HG03342 (cell line): ENCODE data around the gene ALG9.
"Not testable (repeated sequence)": the region's sequence is repeated elsewhere in the genome, so short reads cannot be mapped to it uniquely, and the experiment has no call there.

Experiments
- ATAC-seq: cut with Tn5 transposase; IDR thresholded peaks from one replicate; pipeline ENCODE4 v1.9.1; 2021; ENCODE audit warnings: mild to moderate bottlenecking, moderate library complexity; ENCODE audit not compliant: unreplicated experiment

Gene ALG9

DNA sequence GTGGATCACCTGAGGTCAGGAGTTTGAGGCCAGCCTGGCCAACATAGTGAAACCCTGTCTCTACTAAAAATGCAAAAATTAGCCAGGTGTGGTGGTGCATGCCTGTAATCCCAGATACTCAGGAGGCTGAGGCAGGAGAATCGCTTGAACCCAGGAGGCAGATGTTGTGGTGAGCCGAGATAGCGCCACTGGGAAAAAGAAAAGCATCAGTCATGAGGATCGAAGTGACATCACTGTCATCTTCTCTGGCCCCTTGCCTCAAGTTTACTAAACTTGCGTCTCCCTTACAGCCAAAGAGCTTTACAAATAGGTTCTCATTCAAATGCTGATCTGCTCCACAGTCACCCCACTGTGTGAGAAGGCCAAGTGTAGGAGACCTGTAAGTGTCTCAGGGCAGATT lies 100.2 kb downstream of the ALG9 start:
- ATAC-seq: not testable (repeated sequence)

DNA sequence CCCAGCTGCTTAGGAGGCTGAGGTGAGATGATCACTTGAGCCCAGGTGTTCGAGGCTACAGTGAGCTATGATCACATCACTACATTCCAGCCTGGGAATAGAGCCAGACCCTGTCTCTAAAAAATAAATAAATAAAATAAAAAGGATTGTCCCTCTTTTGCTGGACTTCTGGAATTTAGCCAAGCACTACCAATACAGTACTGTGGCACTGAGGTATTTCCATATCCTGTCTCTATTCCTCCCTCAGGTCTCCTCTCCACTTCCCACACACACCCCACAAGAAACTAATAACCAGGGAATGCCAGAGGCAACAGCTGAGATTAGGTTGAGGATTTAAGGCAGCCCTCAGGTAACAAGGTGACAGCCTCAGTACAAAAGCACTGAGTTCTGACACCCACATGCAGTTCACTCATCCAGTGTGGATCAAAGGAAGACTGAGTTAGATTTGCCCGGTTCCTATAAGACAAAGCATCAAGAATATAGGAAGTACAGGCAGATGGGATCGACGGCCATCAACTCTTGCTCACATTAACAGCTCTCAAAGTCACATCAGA lies 100.7 kb downstream of the ALG9 start:
- ATAC-seq: no peak

DNA sequence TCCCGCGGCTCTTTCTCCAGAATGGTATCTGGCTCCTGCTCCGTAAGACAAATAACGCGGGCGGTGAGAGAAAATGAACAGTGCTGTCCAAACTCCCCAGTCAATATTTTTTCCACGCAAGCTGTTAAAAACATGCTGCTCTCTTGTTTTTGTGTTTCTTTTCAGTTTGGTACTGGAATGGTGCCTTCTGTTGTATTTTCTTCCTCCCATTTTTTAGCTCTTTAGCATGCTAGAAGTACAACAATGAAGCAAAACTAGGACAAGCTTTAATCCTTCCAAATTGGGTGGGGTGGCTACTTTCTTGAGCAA lies 104.6 kb downstream of the ALG9 start:
- peak; percentile 15 for ATAC-seq

DNA sequence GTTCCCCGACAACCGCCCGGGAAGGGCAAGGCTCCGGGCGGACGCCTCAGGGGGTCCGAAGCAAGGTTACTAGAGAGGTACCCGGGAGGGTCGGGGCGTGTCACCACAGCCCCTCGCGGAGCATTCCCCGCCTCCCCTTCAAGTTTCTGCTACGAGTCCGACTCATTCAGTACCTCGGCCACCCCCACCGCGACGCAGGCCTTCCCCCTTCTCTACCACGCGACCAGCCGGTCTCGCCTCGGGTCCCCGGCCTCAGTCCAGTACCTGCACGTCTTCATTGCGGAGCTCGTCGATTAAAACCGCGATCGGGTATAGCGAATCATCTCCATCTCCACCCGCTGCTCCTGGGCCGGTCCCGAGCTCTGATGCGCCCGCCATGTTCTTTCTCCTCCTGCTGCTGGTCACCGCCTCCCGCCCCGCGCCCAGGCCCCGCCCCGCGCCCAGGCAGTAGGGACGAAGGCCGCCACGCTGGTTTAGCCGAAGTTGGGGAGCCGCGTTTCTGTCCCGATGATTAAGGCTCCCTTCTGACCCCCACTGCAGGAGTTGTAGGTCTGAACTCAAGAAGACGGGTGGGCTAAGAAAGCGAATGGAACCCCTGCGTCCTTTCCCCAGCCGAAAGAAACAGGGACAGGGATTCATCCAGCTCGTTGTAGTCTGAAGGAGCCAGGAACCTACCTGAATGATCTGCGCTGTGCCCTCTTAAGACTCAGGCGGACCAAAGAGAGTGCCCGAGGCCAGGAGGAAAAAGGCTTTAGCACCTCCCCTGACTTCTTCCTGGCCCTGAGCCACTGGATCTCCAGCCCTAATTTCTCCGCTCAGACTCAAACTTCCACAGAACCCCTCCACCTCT lies 105.2 kb downstream of the ALG9 start, which contains the start of gene PPP2R1B:
Gene PPP2R1B (minus strand): TSS at position 406 of the 850 bp plus-strand sequence. CDS start 28 bp downstream, at position 378.
- ATAC-seq: peak; percentile 86

GRCh38 chr11:111765320-111765983 lies 105.9 kb downstream of the ALG9 start:
- peak; percentile 38 for ATAC-seq

GRCh38 chr11:111764621-111765020 lies 106.8 kb downstream of the ALG9 start:
- no peak for ATAC-seq

GRCh38 chr11:111762981-111763643 lies 108.3 kb downstream of the ALG9 start:
- ATAC-seq: no peak

DNA sequence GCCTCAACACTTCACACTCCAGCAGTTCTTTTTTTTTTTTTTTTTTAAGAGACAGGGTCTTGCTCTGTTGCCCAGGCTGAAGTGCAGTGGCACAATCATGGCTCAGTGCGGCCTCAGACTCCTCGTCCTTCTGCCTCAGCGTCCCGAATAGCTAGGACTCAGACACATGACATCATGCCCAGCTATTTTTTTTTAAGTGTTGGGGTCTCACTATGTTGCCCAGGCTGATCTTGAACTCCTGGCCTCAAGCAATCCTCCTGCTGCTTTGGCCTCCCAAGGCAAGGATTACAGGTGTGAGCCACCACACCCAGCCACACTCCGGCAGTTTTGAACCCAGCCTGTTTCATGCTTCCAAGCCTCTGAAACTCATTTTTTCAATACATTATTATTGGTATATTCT lies 108.9 kb downstream of the ALG9 start:
- ATAC-seq: no peak

- ATAC-seq: no peak
Observed at GRCh38 chr11:111761036-111761435, 110.3 kb downstream of the ALG9 start.

DNA sequence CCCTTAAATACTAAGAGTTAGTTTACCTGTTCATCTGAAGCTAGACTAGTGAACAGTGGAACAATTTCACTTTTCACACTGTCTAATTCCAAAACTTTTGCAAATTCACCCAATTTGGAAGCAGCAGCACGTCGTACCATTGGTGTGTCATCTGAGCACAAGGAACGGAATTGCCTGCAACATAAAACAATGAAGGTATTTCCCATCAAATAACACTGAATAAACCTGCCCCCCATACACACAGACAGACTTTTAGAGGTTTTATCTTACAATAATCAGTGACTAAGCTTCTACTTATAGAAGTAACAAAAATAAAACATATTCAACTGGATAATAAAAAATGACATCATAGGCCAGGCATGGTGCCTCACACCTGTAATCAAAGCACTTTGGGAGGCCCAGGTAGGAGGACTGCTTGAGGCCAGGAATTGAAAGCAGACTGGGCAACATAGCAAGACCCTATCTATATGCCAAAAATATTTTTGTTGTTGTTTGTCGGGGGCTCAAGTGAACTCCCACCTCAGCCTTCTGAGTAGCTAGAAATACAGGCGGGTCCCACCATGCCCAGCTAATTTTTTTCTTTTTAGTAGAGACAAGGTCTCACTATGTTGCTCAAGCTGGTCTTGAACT lies 111.5 kb downstream of the ALG9 start:
- ATAC-seq: no peak

GRCh38 chr11:111759376-111759775 lies 112.0 kb downstream of the ALG9 start:
- ATAC-seq: no peak

DNA sequence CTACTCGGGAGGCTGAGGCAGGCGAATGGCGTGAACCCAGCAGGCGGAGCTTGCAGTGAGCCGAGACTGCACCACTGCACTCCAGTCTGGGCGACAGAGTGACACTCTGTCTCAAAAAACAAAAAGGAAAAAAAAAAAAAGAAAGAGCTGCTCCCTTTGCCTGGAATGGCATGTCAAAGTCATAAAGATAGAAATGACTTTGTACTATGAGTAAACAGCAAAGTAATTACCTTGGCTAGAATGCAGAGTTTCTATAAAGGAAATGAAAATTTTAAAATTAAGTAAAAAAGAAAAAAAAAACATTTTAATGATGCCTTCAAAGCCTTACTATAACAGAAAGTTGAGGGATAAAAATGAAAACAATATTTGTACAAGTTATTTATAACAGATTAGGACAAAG lies 115.3 kb downstream of the ALG9 start:
- no peak for ATAC-seq

GRCh38 chr11:111749646-111750045 lies 121.7 kb downstream of the ALG9 start:
- ATAC-seq: no peak

- ATAC-seq: no peak
Observed at GRCh38 chr11:111748035-111748804, 123.2 kb downstream of the ALG9 start.

- ATAC-seq: no peak
Observed at GRCh38 chr11:111745719-111746504, 125.5 kb downstream of the ALG9 start.

- ATAC-seq: no peak
Observed at GRCh38 chr11:111743700-111744099, 127.7 kb downstream of the ALG9 start.

GRCh38 chr11:111741751-111742150 lies 129.6 kb downstream of the ALG9 start:
- no peak for ATAC-seq

DNA sequence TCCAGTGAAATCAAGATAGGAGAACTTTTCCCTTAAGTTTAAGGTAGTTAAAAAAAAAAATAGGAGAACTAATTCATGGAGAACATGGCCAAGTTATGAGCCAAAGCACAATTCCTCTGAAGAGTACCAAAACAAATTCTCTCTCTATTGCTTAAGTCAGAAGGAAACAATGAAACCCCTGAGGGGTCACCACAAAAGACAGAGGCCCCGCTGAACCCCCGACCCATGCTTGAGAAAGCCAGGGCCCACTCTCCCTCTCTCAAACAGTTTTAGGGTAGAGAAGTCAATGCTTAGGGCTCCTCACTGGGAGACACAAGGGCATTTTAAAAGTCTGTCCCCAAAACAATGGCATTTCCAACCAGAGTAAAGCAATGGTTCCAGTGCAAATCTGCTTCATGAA lies 132.1 kb downstream of the ALG9 start:
- no peak for ATAC-seq

GRCh38 chr11:111737444-111738210 lies 133.8 kb downstream of the ALG9 start:
- no peak for ATAC-seq
